H9 (cell line): ENCODE data around the gene FAM237A. TPM values are rescaled to one million over a fixed set of nuclear protein-coding genes. Genes with fewer than 3 reads are reported as not detected.

Source experiments
- DNase-seq: peaks from one replicate; pipeline ENCODE4 v3.0.0-alpha.2; 2017
- H2AFZ ChIP-seq: one replicate; pipeline ENCODE4 v1.6.1; 2013; ENCODE audit warnings: mild to moderate bottlenecking, low read length, control low read depth, moderate library complexity
- H2AK5ac ChIP-seq: 2 replicates; pipeline ENCODE4 v1.6.1; 2013; ENCODE audit warnings: low read length, control low read depth, mixed read lengths; ENCODE audit not compliant: insufficient read length
- H2BK120ac ChIP-seq: one replicate; pipeline ENCODE4 v1.6.1; 2013; ENCODE audit warnings: low read depth, mild to moderate bottlenecking, low read length, control low read depth, inconsistent platforms; ENCODE audit not compliant: poor library complexity, severe bottlenecking
- H2BK12ac ChIP-seq: 2 replicates; pipeline ENCODE4 v1.6.1; 2013; ENCODE audit warnings: low read length, control low read depth, mixed read lengths, low read depth; ENCODE audit not compliant: insufficient read length
- H2BK15ac ChIP-seq: 2 replicates; pipeline ENCODE4 v1.6.1; 2013; ENCODE audit warnings: low read depth, low read length, control low read depth
- H2BK20ac ChIP-seq: one replicate; pipeline ENCODE4 v1.6.1; 2013; ENCODE audit warnings: low read depth, mild to moderate bottlenecking, low read length, control low read depth, inconsistent platforms; ENCODE audit not compliant: poor library complexity, severe bottlenecking
- H2BK5ac ChIP-seq: 2 replicates; pipeline ENCODE4 v1.6.1; 2013; ENCODE audit warnings: low read length, control low read depth, mixed read lengths; ENCODE audit not compliant: insufficient read length
- H3K14ac ChIP-seq: 2 replicates; pipeline ENCODE4 v1.6.1; 2013; ENCODE audit warnings: low read length, control low read depth; ENCODE audit not compliant: insufficient read depth
- H3K18ac ChIP-seq: 2 replicates; pipeline ENCODE4 v1.6.1; 2013; ENCODE audit warnings: low read depth, mild to moderate bottlenecking, mixed read lengths, low read length, control low read depth; ENCODE audit not compliant: insufficient read length
- H3K23ac ChIP-seq: 2 replicates; pipeline ENCODE4 v1.6.1; 2013; ENCODE audit warnings: low read length, control low read depth, mixed read lengths, low read depth; ENCODE audit not compliant: insufficient read length
- H3K23me2 ChIP-seq: 2 replicates; pipeline ENCODE4 v1.6.1; 2013; ENCODE audit warnings: low read depth, mild to moderate bottlenecking, mixed read lengths, low read length, control low read depth; ENCODE audit not compliant: insufficient read length, poor library complexity, severe bottlenecking
- H3K27ac ChIP-seq: 2 replicates; pipeline ENCODE4 v1.5.1; 2013; ENCODE audit warnings: low read length, control low read depth, mixed read lengths, low read depth; ENCODE audit not compliant: insufficient read length
- H3K27me3 ChIP-seq: 2 replicates; pipeline ENCODE4 v1.6.1; 2013; ENCODE audit warnings: low read length, control low read depth, inconsistent platforms; ENCODE audit not compliant: insufficient read depth
- H3K4ac ChIP-seq: 2 replicates; pipeline ENCODE4 v1.6.1; 2013; ENCODE audit warnings: low read depth, mild to moderate bottlenecking, control low read depth, inconsistent platforms, low read length, moderate library complexity
- H3K4me1 ChIP-seq: 2 replicates; pipeline ENCODE4 v1.6.1; 2013; ENCODE audit warnings: low read length, control low read depth, inconsistent platforms; ENCODE audit not compliant: insufficient read depth
- H3K4me2 ChIP-seq: 2 replicates; pipeline ENCODE4 v1.6.1; 2013; ENCODE audit warnings: low read length, control low read depth, mixed read lengths; ENCODE audit not compliant: insufficient read length, insufficient read depth
- H3K56ac ChIP-seq: 2 replicates; pipeline ENCODE4 v1.6.1; 2013; ENCODE audit warnings: low read depth, mild to moderate bottlenecking, mixed read lengths, low read length, control low read depth; ENCODE audit not compliant: insufficient read length
- H3K79me1 ChIP-seq: 2 replicates; pipeline ENCODE4 v1.6.1; 2013; ENCODE audit warnings: low read depth, mild to moderate bottlenecking, moderate library complexity, low read length, control low read depth, inconsistent platforms; ENCODE audit not compliant: insufficient read depth, poor library complexity, severe bottlenecking
- H3K79me2 ChIP-seq: 2 replicates; pipeline ENCODE4 v1.6.1; 2013; ENCODE audit warnings: low read length, control low read depth, inconsistent platforms; ENCODE audit not compliant: insufficient read depth
- H3K9ac ChIP-seq: 2 replicates; pipeline ENCODE4 v1.6.1; 2013; ENCODE audit warnings: low read length, control low read depth, mixed read lengths; ENCODE audit not compliant: insufficient read length; ENCODE audit errors: extremely low read depth
- H3K9me3 ChIP-seq: one replicate; pipeline ENCODE4 v1.6.1; 2013; ENCODE audit warnings: low read depth, low read length, inconsistent platforms; ENCODE audit not compliant: control insufficient read depth
- H3T11ph ChIP-seq: one replicate; pipeline ENCODE4 v1.6.1; 2013; ENCODE audit warnings: mild to moderate bottlenecking, low read length, control low read depth, inconsistent platforms
- H4K20me1 ChIP-seq: one replicate; pipeline ENCODE4 v1.6.1; 2013; ENCODE audit not compliant: control insufficient read depth, insufficient read length, insufficient read depth
- H4K5ac ChIP-seq: 2 replicates; pipeline ENCODE4 v1.6.1; 2013; ENCODE audit warnings: low read depth, mild to moderate bottlenecking, mixed read lengths, low read length, control low read depth; ENCODE audit not compliant: insufficient read length
- H4K8ac ChIP-seq: replicated peaks from 2 replicates; pipeline ENCODE4 v1.6.1; 2013; ENCODE audit warnings: low read length, control low read depth, mixed read lengths, low read depth; ENCODE audit not compliant: insufficient read length
- H4K91ac ChIP-seq: 2 replicates; pipeline ENCODE4 v1.6.1; 2013; ENCODE audit warnings: low read depth, mild to moderate bottlenecking, moderate library complexity, mixed read lengths, low read length, control low read depth; ENCODE audit not compliant: insufficient read length
- H3K27ac Mint-ChIP-seq, 3 experiments: 2 replicates in 2 of 3; 3 replicates in 1 of 3; pipeline ENCODE4 v1.8.0; 2020 to 2021; ENCODE audit warnings: mixed read lengths in 3 of 3, mild to moderate bottlenecking in 1 of 3, moderate library complexity in 1 of 3
- H3K27me3 Mint-ChIP-seq: 2 replicates; pipeline ENCODE4 v1.8.0; 2021; ENCODE audit warnings: low read depth, mild to moderate bottlenecking, moderate library complexity, mixed read lengths
- H3K36me3 Mint-ChIP-seq, 3 experiments: 2 replicates in 2 of 3; 3 replicates in 1 of 3; pipeline ENCODE4 v1.8.0; 2020 to 2021; ENCODE audit warnings: low read depth in 3 of 3, mixed read lengths in 3 of 3; ENCODE audit not compliant: insufficient read depth in 1 of 3
- H3K4me1 Mint-ChIP-seq, 2 experiments: 2 replicates each; pipeline ENCODE4 v1.8.0; 2020; ENCODE audit warnings: mixed read lengths in 2 of 2
- H3K4me3 Mint-ChIP-seq, 2 experiments: 2 replicates in 1 of 2; 3 replicates in 1 of 2; pipeline ENCODE4 v1.8.0; 2020 to 2021; ENCODE audit warnings: mild to moderate bottlenecking in 2 of 2, mixed read lengths in 2 of 2, moderate library complexity in 1 of 2
- H3K9me3 Mint-ChIP-seq, 2 experiments: 2 replicates in 1 of 2; 3 replicates in 1 of 2; pipeline ENCODE4 v1.8.0; 2020; ENCODE audit warnings: mild to moderate bottlenecking in 2 of 2, mixed read lengths in 2 of 2, moderate library complexity in 1 of 2
- WGBS: extraction: QIAGEN DNeasy Blood & Tissue Kit; methylation state at CpG from one replicate; pipeline ENCODE4 v1.1.7; 2013; ENCODE audit warnings: missing lambda C conversion rate, low lambda C conversion rate, mixed read lengths; ENCODE audit not compliant: insufficient read length; ENCODE audit errors: extremely low coverage; 5-methylcytosine and 5-hydroxymethylcytosine counted together
- total RNA-seq: library from RNA; stranded (reverse); gene quantifications from 2 replicates; pipeline ENCODE4 v1.2.1, GENCODE V29; 2021
- TF ChIP-seq, protein P1 (sequence below): fragments of 200-600 bp; sonication (generic); conservative IDR thresholded peaks from 3 replicates; pipeline ENCODE4 v1.8.0; 2021; ENCODE audit warnings: antibody characterized with exemption, mild to moderate bottlenecking

Gene FAM237A
- total RNA-seq, 1 experiment from 2014 or later, result not detected

DNA sequence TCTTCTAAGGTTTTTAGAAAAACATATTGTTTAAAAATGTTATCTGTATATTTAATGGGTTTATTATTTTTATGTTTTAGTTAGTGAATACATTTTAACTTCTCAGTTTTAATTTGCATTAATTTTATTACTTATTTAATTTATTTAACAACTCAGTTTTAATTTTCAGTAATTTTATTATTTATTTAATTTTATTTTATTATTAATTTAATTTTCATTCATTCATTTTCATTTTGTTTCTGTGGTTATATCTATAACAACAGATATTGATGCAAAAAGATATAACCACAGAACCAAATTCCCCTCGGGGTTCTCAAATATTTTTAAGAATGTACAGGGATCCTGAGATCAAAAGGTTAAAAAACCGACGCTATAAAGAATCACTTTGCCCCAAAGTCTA lies 23.0 kb downstream of the FAM237A start:
- no peak overlapping the region for H4K5ac ChIP-seq
- no peak overlapping the region for H2AFZ ChIP-seq
- H3K23me2 ChIP-seq, result no peaks in the 10 kb centered on the region
- no peak overlapping the region for H2BK20ac ChIP-seq
- no peak for DNase-seq
- H4K20me1 ChIP-seq, result no peaks in the 10 kb centered on the region
- no peaks in the 10 kb centered on the region for H3K4me1 ChIP-seq
- H3K9ac ChIP-seq, result no peak overlapping the region
- Mint-ChIP-seq H3K4me1 (peaks cover 0 to 3% of the 10 kb centered on the region in 2 experiments; a peak in 1 of 4 replicates), H3K27ac (no peak overlapping the region), H3K27me3 (no peaks in the 10 kb centered on the region; the same call in 1 of the 2 replicates), H3K9me3 (no peaks in the 10 kb centered on the region), H3K4me3 (no peak overlapping the region), H3K36me3 (no peaks in the 10 kb centered on the region)
- no peak overlapping the region for H3K4ac ChIP-seq
- no peak overlapping the region for H4K91ac ChIP-seq
- no peak overlapping the region for H3K27ac ChIP-seq
- WGBS, result no CpG with 5 or more reads among the region's 3 CpGs
- H3K14ac ChIP-seq, result no peak overlapping the region
- H3K27me3 ChIP-seq, result no peaks in the 10 kb centered on the region
- H2BK12ac ChIP-seq, result no peak overlapping the region
- no peak overlapping the region for H3K56ac ChIP-seq
- H3K79me1 ChIP-seq, result no peaks in the 10 kb centered on the region
- H3K9me3 ChIP-seq, result no peaks in the 10 kb centered on the region
- H4K8ac ChIP-seq, result no peak overlapping the region
- no peak overlapping the region for H2BK5ac ChIP-seq
- TF ChIP-seq, protein P1, sequence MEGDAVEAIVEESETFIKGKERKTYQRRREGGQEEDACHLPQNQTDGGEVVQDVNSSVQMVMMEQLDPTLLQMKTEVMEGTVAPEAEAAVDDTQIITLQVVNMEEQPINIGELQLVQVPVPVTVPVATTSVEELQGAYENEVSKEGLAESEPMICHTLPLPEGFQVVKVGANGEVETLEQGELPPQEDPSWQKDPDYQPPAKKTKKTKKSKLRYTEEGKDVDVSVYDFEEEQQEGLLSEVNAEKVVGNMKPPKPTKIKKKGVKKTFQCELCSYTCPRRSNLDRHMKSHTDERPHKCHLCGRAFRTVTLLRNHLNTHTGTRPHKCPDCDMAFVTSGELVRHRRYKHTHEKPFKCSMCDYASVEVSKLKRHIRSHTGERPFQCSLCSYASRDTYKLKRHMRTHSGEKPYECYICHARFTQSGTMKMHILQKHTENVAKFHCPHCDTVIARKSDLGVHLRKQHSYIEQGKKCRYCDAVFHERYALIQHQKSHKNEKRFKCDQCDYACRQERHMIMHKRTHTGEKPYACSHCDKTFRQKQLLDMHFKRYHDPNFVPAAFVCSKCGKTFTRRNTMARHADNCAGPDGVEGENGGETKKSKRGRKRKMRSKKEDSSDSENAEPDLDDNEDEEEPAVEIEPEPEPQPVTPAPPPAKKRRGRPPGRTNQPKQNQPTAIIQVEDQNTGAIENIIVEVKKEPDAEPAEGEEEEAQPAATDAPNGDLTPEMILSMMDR, result no peak
- no peak overlapping the region for H2AK5ac ChIP-seq
- no peak overlapping the region for H2BK120ac ChIP-seq
- H2BK15ac ChIP-seq, result no peak overlapping the region
- H3K23ac ChIP-seq, result no peak overlapping the region
- H3K18ac ChIP-seq, result no peak overlapping the region
- no peak overlapping the region for H3K4me2 ChIP-seq
- H3T11ph ChIP-seq, result no peak overlapping the region
- no peaks in the 10 kb centered on the region for H3K79me2 ChIP-seq
